Type B pancreatic cell (in vitro differentiated cells): ENCODE results near the gene MSN. TPM values are rescaled to one million over a fixed set of nuclear protein-coding genes. Genes with fewer than 3 reads are reported as not detected.

Experiments used
- DNase-seq: peaks from one replicate; pipeline ENCODE4 v3.0.0; 2021; ENCODE audit warnings: mixed read lengths; ENCODE audit not compliant: unreplicated experiment; ENCODE audit errors: extremely low spot score
- H3K27ac Mint-ChIP-seq: 2 replicates; pipeline ENCODE4 v1.8.0; 2021; ENCODE audit warnings: mild to moderate bottlenecking, mixed read lengths
- H3K27me3 Mint-ChIP-seq: 2 replicates; pipeline ENCODE4 v1.8.0; 2021; ENCODE audit warnings: mixed read lengths
- H3K36me3 Mint-ChIP-seq: 2 replicates; pipeline ENCODE4 v1.8.0; 2021; ENCODE audit warnings: mixed read lengths
- H3K4me1 Mint-ChIP-seq: one replicate; pipeline ENCODE4 v1.8.0; 2021; ENCODE audit warnings: mixed read lengths; ENCODE audit not compliant: unreplicated experiment
- H3K4me3 Mint-ChIP-seq: 2 replicates; pipeline ENCODE4 v1.8.0; 2021; ENCODE audit warnings: mild to moderate bottlenecking, mixed read lengths
- H3K9me3 Mint-ChIP-seq: 2 replicates; pipeline ENCODE4 v1.8.0; 2021; ENCODE audit warnings: mixed read lengths
- total RNA-seq: library from RNA; stranded (reverse); gene quantifications from 2 replicates; pipeline ENCODE4 v1.2.1, GENCODE V29; 2021; ENCODE audit warnings: low replicate concordance
- TF ChIP-seq, protein P1 (sequence below): fragments of 200-600 bp; sonication (generic); conservative IDR thresholded peaks from 2 replicates; pipeline ENCODE4 v1.5.0; 2021; ENCODE audit warnings: antibody characterized with exemption, mild to moderate bottlenecking

The MSN gene
- total RNA-seq, 1 donor from 2014 or later, result 80.7 TPM

DNA sequence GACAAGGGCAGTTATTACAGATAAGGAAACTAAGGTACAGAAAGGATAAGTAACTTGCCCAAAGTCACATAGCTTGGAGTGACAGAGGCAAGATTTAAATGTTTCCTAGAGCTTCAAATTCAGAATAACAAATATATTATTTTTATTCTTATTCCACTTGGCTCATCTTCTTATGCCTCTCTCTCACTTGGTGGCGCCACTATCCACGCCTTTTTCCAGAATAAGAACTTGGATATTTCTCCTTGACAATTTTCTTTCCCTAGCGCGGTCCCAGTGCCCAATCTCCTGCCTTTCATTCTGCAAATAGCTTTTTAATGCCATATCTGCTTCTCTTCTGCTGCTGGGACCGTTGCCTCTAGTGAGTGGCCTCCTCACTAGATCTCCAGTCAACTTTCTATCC is 78.5 kb downstream of the MSN start:
- no peaks in the 10 kb centered on the region for H3K9me3 Mint-ChIP-seq
- H3K4me1 Mint-ChIP-seq, result no peaks in the 10 kb centered on the region
- H3K27ac Mint-ChIP-seq, result no peak overlapping the region
- no peak overlapping the region for H3K4me3 Mint-ChIP-seq
- H3K27me3 Mint-ChIP-seq, result no peaks in the 10 kb centered on the region
- no peaks in the 10 kb centered on the region for H3K36me3 Mint-ChIP-seq
- no peak for DNase-seq
- TF ChIP-seq, protein P1, sequence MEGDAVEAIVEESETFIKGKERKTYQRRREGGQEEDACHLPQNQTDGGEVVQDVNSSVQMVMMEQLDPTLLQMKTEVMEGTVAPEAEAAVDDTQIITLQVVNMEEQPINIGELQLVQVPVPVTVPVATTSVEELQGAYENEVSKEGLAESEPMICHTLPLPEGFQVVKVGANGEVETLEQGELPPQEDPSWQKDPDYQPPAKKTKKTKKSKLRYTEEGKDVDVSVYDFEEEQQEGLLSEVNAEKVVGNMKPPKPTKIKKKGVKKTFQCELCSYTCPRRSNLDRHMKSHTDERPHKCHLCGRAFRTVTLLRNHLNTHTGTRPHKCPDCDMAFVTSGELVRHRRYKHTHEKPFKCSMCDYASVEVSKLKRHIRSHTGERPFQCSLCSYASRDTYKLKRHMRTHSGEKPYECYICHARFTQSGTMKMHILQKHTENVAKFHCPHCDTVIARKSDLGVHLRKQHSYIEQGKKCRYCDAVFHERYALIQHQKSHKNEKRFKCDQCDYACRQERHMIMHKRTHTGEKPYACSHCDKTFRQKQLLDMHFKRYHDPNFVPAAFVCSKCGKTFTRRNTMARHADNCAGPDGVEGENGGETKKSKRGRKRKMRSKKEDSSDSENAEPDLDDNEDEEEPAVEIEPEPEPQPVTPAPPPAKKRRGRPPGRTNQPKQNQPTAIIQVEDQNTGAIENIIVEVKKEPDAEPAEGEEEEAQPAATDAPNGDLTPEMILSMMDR, result no peak

DNA sequence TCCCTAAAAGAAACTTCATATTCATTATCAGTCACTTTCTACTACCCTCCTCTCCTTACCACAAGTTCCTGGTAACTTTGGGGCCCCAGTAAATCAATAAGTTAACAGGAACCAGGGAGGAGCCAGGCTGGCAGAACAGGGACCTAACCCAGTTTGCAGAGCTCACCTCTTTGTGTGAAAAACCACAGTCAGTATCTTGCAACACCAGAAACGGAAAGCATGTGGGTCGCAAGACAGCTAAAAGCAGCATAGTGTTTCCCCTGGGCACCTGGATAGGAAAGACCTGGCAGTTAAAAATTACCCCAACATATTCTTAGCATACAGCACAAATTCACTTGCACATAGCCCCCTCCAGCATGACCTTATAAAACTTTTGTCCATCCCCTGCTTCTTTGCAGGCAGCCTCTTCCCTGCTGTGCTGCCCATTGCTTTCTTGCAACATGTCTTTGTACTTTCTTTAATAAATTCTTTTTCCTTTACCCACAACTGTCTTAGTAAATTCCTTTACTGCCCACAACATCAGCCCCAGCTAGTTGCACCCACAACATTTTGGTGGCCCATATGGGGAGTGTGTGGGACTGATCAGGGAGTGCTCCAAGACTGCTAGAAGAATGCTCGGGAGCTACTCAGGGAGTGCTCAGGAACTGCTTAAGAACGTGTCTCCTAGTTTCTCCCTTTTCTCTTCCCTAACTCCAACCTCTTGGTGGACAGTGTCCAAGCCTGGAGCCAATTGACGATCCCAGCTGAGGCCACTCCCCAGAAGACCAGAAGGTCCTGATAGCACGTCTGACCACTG is 83.4 kb downstream of the MSN start:
- peaks cover 5% of the 10 kb centered on the region for H3K9me3 Mint-ChIP-seq
- H3K27ac Mint-ChIP-seq, result no peak overlapping the region
- DNase-seq, result no peak
- no peaks in the 10 kb centered on the region for H3K36me3 Mint-ChIP-seq
- TF ChIP-seq, protein P1, result no peak
- no peaks in the 10 kb centered on the region for H3K27me3 Mint-ChIP-seq
- no peak overlapping the region for H3K4me3 Mint-ChIP-seq
- H3K4me1 Mint-ChIP-seq, result no peaks in the 10 kb centered on the region

DNA sequence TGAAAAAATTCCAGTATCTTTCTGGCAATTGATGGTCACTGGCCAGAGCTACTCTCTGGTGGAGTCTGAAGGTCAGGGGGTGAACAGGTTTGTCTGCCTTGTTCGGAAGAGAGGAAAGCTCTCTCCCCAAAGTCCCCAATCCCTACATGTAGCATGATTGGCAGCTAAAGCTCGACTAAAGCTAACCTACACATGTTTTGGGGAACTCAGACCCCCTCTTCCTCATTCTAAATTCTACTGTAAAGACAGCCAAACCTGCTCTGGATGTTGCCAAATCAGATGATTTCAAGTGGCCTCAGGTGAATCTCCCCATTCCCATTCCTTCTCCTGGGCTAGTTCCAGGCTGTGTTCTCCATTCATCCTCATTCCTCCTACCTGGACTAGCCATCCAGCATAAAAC is 84.1 kb downstream of the MSN start:
- H3K27me3 Mint-ChIP-seq, result no peaks in the 10 kb centered on the region
- no peak overlapping the region for H3K27ac Mint-ChIP-seq
- DNase-seq, result no peak

DNA sequence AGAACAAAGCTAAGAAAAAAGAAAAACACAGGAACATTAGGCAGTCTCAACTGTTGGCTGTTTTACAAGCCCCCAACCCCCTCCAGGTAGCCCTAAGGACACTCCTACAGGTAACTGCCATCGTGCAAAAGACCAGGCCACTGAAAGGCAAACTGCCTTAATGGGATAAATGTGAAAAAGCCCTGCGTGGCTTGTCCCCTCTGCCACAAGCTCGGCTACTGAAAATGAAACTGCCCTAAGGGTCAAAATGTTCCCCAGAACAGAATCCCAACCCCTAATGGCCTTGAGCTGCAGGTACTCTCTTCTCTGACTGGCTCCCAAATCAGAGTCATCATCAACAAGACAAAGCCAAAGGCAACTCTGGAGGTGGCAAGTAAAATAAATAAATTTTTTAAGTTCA is 84.8 kb downstream of the MSN start:
- no peaks in the 10 kb centered on the region for H3K36me3 Mint-ChIP-seq
- H3K27ac Mint-ChIP-seq, result no peak overlapping the region
- no peaks in the 10 kb centered on the region for H3K4me1 Mint-ChIP-seq
- H3K9me3 Mint-ChIP-seq, result peaks cover 5% of the 10 kb centered on the region
- H3K27me3 Mint-ChIP-seq, result no peaks in the 10 kb centered on the region
- DNase-seq, result no peak
- TF ChIP-seq, protein P1, result no peak
- no peak overlapping the region for H3K4me3 Mint-ChIP-seq

More for the DNA sequence above, 84.1 kb downstream of the MSN start:
- Mint-ChIP-seq H3K36me3 (no peaks in the 10 kb centered on the region), H3K4me1 (no peaks in the 10 kb centered on the region), H3K4me3 (no peak overlapping the region), H3K9me3 (peaks cover 5% of the 10 kb centered on the region)
- TF ChIP-seq, protein P1, result no peak

DNA sequence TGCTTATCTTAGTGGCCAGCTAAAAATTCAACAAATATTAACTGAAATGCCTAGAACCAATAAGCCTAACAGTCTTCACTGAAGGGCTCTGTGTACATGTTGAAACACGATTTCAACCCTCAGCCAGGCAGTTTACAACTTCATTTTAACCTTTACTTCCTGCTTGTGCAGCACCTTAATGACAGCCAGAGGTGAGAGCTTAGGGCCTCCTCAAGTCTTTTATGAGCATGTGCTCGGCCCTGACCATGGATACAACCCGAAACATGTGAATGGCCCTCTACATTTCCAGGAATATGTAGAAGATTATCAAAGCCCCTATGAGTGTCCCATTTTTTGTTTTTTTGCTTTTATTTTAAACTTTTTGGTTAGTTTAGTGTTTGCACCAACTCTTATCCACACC is 88.3 kb downstream of the MSN start:
- Mint-ChIP-seq H3K27ac (no peak overlapping the region), H3K36me3 (no peaks in the 10 kb centered on the region), H3K27me3 (no peaks in the 10 kb centered on the region), H3K4me1 (no peaks in the 10 kb centered on the region), H3K4me3 (no peak overlapping the region), H3K9me3 (peaks cover 9% of the 10 kb centered on the region)
- DNase-seq, result no peak
- TF ChIP-seq, protein P1, result no peak
